DMS79 (cell line): ENCODE measurements around the gene BAMBI.
"Not testable (repeated sequence)": the region's sequence is repeated elsewhere in the genome, so short reads cannot be mapped to it uniquely, and the experiment has no call there.

Experiments used
- DNase-seq: peaks from one replicate; lab custom pipeline; 2025; lab: John Stamatoyannopoulos, UW

Gene BAMBI, protein sequence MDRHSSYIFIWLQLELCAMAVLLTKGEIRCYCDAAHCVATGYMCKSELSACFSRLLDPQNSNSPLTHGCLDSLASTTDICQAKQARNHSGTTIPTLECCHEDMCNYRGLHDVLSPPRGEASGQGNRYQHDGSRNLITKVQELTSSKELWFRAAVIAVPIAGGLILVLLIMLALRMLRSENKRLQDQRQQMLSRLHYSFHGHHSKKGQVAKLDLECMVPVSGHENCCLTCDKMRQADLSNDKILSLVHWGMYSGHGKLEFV

DNA sequence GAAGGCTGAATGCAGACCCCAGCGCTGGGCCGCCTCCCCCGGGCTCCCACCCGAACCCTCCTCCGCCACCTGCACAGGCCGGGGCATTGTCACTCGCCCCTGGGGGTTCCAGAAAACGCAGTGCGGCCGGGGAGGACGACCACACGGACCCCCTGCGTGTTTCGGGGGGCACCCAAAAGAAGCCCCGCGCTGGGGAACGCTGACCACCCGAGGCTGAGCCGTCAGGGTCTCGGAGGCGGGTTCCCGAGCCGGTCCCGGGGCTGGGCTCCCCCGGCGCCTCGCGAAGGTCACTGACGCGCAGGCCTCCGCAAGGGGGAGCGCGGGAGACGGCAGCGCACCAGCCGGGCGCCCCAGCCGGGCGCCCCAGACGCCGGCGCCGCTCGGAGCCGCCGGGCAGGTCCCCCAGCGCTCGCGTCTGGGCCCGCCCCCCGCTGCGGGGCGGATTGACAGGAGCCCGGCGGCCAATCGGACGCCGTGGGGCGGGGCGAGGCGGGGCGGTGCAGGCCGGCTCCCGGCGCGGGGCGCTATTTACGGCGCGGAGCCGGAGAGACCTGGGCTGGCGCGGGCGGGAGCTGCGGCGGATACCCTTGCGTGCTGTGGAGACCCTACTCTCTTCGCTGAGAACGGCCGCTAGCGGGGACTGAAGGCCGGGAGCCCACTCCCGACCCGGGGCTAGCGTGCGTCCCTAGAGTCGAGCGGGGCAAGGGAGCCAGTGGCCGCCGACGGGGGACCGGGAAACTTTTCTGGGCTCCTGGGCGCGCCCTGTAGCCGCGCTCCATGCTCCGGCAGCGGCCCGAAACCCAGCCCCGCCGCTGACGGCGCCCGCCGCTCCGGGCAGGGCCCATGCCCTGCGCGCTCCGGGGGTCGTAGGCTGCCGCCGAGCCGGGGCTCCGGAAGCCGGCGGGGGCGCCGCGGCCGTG, at the start of gene BAMBI:
TSS of gene BAMBI (plus strand) at position 554 of the 920 bp plus-strand sequence. CDS start 377 bp downstream, outside the sequence.
- DNase-seq = peak; percentile 21

DNA sequence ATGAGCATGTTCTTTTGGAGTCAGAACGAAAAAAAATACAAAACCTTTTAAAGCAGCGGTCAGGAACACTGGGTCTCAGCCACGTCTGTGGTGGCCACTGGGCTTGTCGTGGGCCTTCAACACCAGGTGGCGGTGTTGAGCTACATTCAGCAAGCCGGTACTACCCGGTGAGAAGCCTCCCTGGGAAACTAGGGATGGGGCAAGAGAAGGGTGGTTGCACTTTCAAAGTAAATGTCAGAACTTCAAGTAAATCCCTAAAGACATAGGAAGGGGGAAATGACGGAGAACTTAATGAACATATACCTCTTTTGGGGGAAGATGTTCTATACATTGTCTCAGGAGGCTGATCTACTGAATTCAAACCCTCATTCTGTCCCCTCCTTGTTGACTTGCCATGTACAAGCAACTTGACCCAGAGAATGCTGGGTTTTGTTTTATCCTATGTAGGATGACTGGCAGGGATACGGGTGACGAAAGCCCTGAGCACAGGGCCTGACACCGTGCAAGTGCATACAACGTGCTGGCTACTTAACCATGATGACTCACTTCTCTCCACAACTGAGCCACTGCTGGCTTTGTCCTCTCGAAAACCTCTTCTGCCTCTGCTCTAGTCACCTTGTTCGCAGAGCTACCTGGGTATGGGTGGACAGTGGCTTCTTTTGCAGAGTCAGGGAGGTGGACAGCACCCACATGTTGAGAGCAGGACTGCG, 49.0 kb upstream of the BAMBI start:
- no peak for DNase-seq

DNA sequence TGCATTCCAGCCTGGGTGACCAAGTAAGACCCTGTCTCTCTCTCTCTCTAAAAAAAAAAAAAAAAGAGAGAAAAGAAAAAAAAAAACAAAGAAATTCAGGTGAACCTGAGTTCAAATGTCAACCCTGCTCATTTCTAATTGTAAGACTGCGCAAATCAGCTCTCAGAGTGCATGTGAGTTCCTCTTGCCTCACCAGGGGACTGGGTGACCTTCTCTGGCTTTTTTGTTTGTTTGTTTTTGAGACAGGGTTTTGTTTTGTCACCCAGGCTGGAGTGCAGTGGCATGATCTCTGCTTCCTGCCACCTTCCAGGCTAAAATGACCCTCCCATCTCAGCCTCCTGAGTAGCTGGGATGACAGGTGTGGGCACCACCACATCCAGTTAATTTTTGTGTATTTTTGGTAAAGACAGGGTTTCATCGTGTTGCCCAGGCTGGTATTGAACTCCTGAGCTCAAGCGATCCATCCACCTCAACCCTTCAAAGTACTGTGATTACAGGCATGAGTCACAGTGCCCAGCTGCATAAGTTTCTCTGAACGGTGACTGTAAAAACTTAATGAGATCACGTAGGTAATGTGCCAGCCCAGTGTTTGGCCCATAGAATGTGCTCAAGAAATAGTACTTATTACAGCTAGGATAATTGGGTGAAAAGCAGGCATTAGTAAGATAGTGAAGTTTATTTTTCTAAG, 45.3 kb upstream of the BAMBI start:
- no peak for DNase-seq

DNA sequence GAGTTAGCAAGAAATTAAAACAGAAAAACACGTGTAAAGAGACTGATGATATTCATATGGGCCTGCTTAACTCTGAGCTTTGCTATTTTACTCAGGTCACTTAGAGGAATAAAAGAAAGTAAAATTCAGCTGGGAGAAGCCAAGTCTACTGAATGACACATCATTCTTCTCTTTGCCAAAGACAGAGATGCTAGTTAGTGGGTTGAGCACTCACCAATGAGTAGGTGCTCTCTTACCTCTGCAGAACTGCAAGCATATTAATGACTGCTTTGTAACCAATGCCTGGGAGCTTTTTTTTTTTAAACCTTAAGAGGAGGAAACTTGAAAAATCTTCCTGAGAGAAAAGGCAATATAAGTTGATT, 44.8 kb upstream of the BAMBI start:
- DNase-seq = no peak

DNA sequence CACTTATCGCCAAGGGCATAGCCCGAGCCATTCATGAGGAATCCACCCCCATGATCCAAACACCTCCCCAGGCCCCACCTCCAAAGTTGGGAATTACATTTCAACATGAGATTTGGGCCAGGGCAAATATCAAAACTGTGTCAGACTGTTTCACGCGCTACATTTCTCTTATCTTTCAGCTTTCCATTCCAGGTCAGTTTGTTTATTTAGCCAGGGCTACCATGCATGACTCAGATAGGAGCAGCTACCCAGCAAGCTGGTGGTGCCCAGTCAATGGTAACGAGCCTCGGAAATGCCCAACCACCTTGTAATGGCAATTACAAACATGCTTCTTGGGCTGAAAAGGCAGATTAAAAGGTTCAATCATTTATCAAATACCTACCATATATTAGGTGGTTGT, 43.6 kb upstream of the BAMBI start:
- DNase-seq = no peak

DNA sequence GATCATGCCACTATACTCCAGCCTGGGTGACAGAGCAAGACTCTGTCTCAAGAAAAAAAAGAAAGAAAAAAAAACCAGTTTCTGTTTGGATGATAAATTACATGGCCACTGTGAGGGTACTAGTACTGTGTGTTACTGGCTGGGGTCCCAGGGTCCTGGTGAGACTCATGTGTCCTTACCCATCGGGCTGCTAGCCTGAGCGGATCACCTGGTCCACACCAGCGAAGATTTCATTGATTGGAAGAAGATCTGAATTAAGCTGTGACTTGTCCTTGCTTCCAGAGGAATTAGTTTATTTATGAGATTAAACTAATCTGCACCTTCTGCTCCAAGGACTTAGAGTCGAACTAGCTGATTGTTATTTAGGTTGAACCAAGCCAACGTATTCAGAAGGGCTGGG, 40.0 kb upstream of the BAMBI start:
- no peak for DNase-seq

DNA sequence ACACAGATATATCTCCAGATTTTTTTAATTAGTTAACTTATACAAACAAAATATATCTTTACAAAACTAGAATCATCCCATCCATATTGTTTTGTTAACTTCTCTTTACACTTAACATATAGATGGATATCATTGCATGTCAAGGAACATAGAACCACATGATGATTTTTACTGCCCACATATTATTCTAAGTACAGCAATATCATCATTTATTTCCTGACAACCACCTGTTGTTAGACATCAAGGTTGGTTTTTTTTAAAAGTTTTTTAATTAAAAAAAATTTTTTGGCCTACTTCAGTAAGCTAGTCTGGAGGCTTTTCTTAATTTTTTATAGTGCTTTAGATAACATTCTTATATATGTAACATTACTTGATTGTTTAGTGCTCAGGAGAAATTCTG, 38.9 kb upstream of the BAMBI start:
- DNase-seq = no peak

DNA sequence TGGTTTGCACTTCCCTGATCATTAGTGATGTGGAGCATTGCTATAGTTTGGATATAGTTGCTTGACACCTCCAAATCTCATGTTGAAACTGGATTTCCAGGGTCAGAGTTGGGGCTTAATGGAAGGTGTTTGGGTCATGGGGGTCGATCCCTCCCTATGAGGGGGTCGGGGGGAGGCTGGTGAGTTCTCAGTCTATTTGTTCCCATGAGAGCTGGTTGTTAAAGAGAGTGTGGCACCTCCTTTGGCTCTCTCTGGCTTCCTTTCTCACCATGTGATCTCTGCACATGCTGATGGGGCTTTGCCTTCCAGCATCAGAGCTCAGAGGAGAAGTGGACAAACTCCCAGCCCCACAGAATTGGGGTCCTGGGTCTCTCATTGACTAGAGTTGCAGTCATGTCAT, 36.8 kb upstream of the BAMBI start:
- DNase-seq = no peak

DNA sequence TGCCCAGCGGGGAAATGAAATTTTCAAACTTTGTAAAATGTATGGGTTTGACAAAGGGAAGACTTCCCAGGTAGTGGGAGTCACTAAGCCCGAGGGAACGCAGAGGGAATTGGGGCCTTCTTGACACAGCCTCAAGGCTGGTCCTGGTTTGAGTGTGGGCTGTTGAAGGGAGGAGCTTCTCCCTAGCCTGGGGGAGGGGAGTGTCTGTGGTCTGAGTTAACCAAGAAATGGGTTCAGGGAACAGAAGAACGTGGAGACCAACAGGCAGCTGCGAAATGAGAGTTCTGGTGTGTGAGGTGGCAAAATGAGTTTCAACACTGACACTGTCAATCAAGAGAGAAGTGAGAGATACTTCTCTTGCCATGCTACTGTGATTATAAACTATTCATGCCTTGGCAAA, 32.7 kb upstream of the BAMBI start:
- DNase-seq = no peak

DNA sequence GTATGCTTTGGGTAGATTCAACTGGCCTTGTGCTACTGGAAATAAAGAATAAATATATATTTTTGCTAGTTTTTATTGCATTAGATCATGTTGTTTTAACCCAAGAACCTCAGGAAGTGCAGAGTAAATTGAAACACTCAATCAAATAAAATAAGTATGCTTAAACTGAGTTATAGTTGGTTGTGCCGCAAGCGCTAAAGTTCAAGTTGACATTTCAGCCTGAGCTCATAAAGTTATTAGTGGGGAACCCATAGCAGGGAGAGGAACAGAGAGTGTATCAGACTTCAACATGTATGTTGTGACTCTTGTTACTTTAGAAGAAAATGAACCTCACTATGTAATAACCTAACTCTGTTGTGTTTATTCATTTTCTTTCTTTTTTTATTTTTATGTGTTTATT, 25.2 kb upstream of the BAMBI start:
- DNase-seq = no peak

DNA sequence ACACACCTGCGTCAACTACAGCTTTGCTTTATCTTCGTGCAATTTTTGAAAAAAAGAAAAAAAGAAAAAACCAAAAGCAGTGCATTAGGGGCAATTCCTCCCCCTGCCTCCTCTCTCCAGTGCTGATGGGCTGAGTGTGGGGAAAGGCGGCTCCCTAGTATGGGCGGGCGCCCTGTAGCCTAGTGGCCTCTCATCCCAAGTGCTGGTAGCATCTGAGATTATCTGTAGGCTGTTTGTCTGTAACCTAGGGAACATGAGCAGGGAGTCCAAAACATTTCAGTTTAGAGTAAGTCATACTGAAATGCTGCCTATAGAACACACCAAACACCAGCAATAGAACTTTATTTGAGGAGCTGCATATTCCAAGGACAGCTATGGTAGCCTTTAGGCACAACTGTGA, 24.6 kb upstream of the BAMBI start:
- DNase-seq = no peak

DNA sequence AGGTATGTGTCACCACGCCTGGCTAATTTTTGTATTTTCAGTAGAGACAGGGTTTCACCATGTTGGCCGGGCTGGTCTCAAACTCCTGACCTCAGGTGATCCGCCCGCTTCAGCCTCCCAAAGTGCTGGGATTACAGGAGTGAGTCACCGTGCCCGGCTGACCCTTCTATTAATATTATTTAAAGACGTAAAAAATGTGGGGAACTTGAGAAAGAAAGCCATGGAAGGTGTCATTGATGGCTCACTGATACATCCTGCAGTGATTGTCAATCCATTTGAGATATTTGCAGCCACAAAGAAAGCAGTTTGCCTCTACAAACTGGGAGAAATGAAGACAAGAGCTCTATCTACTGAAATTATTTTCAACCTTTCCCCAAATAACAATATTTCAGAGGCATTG, 18.5 kb upstream of the BAMBI start:
- not testable (repeated sequence) for DNase-seq

DNA sequence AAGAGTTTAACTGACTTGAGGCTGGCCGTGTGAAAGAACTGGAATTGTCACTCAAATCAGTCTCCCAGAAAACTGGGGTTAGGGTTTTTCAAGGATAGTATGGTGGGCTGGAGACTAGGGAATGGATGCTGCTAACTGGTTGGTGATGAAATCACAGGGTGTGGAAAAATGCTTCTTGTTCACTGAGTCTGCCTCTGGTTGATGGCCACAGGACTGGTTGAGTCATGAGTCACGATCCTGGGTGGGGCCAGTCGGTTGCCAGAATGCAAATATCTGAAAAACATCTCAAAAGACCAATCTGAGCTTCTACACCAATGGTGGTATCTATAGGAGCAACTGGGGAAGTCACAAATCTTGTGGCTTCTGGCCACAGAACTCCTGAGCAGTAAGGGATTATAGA, 16.3 kb upstream of the BAMBI start:
- no peak for DNase-seq

DNA sequence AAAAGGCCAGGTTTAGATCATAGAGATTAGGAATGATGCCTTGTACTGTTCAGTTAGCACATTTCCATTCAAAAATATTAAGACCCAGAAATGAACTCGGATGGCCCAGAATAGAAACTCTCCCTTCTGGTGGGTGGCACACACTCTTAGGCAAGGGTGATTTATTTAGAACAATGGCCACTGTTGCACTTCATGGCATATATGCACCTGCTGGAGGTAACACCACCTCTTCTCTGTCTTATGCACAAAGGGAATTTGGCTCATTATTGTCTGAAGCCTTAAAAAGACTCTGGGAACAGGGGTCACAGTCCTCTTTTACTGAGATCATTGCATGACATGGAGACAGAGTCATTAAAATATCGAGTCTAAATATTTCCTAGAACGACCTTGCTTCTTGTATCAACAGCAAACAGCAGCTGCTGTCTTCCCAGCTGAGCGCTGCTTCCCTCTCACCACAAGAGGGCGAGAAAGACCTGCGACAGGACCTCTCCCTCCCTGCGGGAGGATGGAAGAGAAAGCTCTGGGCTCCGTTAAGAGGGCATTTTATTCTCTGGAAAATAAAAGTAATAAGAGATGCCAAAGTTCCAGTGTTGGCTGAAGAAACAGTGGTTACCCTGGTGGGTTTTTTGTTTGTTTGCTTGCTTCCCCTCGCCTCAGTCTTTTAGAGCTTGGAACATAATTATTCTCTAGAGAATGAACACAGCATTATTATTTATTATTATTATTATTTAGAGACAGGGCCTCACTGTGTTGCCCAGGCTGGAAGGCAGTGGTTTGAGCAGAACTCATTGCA, 13.5 kb upstream of the BAMBI start:
- DNase-seq = peak; percentile 47

DNA sequence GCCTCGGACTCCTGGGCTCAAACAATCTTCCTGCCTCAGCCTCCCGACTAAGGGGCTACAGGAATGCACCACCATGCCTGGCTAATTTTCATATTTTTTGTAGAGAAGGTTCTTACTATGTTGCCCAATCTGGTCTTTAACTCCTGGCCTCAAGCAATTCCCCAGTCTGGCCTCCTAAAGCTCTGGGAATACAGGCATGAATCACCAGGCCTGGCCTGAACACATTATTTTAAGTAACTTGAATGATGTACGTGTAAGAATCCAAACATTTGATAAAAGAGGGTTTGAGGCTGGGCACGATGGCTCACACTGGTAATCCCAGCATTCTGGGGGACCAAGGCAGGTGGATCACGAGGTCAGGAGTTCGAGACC, 13.0 kb upstream of the BAMBI start:
- DNase-seq = no peak

DNA sequence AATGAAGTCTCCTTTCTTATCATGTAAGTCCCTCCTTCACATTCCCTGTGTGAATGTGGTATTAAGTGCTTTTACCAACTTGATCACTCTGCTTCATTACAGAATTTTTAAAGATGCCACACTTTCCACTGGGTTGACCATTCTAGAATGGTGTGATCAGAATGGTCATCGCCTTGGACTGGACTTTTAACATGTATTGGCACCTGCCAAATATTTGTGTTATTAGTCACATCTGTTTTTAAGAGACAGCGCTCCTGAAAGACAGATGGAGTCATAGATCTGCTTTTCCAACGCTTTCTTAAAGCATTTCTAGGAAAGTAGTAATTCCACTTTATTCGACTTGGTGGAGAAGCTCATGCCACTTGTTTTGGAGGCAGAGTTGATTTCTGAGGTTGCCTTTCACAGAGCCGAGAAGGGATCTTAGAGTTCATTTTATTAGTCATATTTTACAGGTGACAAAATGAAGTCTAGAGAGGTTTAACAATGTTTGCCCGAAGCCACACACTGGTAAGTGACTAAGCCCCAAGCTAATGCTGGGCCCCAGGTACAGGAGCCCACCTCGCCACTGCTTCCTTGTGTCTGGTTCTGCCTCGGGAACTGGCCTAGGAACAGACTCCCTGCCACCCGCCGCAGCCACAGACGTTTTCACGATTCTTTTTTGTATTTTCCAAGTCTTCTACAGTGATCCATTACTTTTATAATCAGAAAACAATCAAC, 10.4 kb upstream of the BAMBI start:
- no peak for DNase-seq

DNA sequence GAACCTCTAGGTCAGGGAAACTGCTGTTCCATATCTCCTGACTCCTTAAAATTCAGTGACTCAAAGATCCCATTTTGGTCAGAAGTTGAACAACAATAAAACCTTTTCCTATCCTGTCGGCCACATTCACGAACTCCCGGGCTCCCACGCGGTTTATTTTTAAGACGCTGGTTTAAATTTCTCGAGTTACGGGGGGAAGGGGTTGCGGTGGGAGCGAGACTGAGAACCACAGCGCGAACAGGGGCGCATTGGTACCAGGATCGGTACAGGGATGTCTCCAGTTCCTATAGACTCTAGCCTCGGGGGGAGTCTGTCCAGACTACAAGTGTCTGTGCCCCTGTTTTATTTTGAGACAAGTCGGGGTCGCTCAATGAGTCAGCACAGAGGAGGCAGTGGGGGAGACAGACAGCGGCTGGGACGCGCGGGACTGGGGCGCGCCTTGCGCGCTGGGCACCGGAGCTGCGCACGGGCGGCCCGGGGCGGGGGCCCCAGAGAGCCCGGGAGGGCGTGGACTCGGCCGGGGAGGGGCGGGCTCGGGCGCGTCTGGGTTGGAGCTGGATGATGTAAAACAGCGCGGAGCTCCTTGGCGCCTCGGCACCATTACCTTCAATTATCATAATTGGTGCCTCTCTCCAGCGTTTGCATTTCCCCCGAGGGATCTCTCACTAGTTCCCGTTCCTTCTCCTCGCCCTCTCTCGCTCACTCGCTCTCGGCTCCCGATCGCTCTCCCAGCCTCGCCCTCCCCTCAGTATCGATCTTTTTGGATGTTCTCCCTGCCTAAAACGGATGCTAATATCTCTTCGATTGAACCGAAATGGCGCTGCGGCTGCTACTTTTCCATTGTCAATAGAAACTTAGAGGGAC, 8.7 kb upstream of the BAMBI start:
- DNase-seq = no peak

DNA sequence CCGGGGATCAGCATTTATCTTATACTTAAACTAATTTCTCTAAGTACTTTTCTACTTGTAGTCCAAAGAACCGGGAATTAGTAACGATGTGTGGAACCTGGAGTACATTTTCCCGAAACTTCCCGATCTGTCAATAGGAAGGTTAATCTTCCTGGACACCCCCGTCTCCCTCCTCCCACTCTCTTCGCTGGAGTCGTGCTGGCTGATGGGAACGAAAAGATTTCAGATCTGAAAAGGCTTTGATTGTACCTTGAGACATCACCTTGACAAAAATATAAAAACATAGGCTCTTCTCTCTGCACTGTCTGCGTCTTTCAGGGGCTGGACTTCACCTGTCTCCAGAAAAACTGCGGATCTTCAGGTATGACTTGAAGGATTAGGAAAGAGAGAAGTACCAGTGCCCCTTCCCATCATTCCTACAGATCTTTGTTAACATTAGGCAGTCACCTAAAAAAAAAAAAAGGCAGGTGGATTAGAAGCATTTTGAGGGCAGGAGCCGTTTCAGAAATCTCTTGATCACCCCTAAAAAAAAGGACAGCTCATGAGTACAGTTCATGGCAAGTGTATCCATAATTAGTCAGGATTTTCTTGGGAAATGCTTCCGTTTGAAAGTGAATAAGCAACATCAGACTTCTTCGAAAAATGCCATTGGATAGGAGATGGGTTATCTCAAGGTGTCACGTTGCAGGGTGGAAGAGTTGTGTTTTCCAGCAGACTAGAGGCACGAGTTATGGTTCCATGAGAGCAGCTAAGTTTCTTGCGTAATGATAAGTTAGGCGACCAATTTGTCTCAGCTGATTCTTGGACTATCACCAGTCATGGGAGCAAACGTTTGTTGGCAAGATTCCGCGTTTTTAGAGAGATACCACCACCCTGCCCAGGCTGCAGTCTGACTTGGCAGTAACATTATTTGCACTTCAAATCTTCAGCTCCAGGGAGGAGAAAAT, 7.8 kb upstream of the BAMBI start:
- DNase-seq = no peak

DNA sequence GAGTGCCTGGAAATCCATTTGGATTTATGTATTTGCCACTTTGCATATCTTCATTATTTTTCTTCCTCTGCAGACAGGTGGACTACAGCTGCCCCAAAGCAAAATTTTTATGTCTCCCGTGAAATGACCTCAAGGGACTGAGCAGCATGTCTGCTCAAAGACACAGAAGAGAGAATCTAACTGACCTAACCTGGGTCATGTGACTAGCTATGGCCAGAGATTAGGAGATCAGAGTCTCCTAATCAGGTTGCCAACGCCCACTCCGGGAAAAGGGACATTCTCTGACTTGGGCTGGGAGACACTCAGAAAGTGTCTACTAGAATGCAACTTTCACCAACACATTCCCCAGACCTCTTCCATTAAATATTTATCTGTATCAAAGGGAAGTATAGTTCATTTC, 2.5 kb upstream of the BAMBI start:
- no peak for DNase-seq
